Liver (tissue), 3 donors: Measurements from ENCODE around the gene RSKR.

Experiments
- ATF3 ChIP-seq: IDR thresholded peaks from 2 replicates; pipeline ENCODE4 v1.6.1; 2016; ENCODE audit warnings: antibody characterized with exemption
- CTCF ChIP-seq: fragments of 150-350 bp; IDR thresholded peaks from 2 replicates; pipeline ENCODE4 v1.5.1; 2017; ENCODE audit warnings: improper control_type of control experiment, low read depth, low read length; ENCODE audit not compliant: missing input control
- EGR1 ChIP-seq, 2 donors: IDR thresholded peaks; 2 replicates each; pipeline ENCODE4 v1.6.1; 2016 to 2018; ENCODE audit warnings: antibody characterized with exemption in 2 of 2, low read depth in 2 of 2
- JUND ChIP-seq, 2 donors: IDR thresholded peaks; 2 replicates each; pipeline ENCODE4 v1.6.1; 2016; ENCODE audit warnings: antibody characterized with exemption in 2 of 2
- MAX ChIP-seq: IDR thresholded peaks from 2 replicates; pipeline ENCODE4 v1.6.1; 2016; ENCODE audit warnings: antibody characterized with exemption
- RAD21 ChIP-seq, 2 donors: IDR thresholded peaks; 2 replicates each; pipeline ENCODE4 v1.6.1; 2016; ENCODE audit warnings: antibody characterized with exemption in 2 of 2, mild to moderate bottlenecking in 2 of 2
- TAF1 ChIP-seq: conservative IDR thresholded peaks from 2 replicates; pipeline ENCODE4 v1.6.1; 2016; ENCODE audit warnings: antibody characterized with exemption, mild to moderate bottlenecking
- YY1 ChIP-seq: IDR thresholded peaks from 2 replicates; pipeline ENCODE4 v1.6.1; 2016; ENCODE audit warnings: antibody characterized with exemption, mild to moderate bottlenecking
- donor health status: healthy.
- donor health status: healthy.

GRCh38 chr17:28662527-28662829 lies 48.5 kb upstream of the RSKR start:
- TF ChIP-seq CTCF (no peak), YY1 (no peak), EGR1 (IDR thresholded peaks at IDR 0.05; ENCODE audit: low read depth in 2 of 2) (no peak), ATF3 (no peak), TAF1 (no peak), MAX (no peak), RAD21 (IDR thresholded peaks at IDR 0.05) (no peak), JUND (IDR thresholded peaks at IDR 0.05) (no peak)
